Measurements from ENCODE around the gene DGKZ.

DGKZ gene

GRCh38 chr11:46404476-46405017 is 57.3 kb downstream of the DGKZ start:
- no peak for DNase-seq

DNA sequence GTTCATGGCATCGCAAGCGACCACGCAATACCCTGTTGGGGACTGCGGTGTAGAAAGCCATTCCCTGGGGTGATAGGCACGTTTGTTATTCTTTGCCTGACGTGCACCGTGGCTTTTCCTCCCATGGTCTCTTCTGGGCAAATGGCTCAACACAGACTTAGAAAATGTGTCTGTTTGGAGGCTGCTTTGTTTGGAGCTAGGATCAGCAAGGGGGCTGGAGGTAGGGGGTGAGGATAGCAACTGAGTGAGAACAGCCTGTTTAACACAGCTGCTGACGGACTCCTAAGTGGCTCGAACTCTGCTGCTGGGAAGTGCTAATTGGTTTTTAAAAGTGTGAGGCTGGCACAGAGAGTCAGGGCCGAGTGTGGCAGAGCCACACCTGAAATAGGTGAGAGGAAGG is 60.4 kb downstream of the DGKZ start:
- no peak for DNase-seq

DNA sequence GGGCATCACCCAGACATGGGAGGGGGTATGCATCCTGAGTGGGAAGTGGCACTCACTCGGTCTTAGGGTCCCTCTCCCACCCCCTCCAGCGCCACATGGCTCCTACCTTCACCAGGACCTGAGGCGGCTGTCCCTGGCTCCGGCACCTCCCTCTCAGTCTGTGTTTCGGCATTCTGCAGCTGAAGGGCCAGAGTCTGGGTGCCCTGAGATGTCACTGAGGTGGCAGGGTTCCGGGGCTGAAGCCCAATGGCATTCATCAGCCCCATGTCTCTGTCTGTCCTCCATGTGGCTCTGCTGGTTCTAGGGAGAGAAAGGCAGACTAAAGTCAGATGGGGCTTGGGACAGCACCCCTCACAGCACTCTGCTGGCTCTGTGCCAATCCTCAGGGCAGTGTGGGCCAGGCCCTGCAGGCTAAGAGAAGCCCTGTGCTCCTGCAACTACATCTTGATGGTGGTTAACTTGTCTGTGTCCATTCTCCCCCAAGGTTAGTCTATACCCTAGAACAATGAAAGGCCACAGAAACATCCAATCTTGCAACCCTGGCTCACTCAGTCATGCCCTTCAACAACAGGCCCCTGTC is 61.2 kb downstream of the DGKZ start:
- no peak for DNase-seq

DNA sequence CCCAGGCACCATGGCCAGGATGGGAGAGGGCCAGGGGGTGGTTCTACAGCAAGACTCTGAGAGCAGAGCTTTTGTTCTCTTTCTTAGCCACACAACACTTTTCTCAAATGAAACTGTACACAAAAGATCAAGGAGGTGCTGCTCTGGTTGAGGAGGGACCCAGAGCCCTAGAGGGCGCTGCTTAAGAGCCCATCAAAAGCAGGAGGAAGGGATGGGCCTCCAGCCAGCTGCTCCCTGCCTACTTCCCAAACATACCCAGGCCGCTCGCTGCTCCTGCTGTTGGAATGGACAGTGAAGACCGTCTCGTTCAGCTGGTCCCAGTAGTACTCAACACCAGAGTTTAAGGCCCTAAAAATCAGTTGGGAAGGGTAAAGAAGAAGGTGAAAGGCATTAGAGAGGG is 62.8 kb downstream of the DGKZ start:
- peak in 1 of 2 experiments; percentile 50 for DNase-seq

DNA sequence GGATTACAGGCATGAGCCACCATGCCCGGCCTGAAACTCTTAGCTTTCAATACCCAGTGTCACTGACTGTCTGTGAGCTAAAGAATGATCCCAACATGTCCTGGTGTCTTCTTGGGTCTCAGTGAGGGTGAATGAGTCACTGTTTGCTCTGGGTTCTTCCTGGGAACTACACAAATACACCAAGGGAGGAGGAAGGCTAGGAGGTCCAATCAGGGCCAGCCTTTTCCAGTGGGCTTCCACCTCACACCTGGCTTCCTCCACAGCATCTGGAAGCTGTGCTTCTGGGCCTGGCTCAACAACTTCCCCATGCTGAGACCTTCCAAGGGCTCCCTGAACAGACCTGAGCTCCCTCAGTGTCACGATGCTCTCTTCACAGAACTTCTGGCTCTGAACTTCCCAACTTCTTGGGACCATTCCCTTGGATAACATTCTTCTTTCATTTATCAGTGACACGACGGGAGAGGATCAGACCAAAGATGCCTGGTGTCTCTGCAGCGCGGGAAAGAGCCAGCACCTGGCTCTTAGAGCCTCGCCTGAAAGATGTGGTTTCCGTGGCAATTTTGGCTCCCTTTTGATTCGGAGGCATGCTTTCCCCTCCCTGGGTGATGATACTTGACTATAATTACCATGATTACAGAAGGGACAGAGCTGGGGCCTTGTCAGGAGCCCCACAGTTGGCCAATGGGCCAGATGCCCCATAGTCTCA is 66.7 kb downstream of the DGKZ start:
- no peak for DNase-seq

- DNase-seq = peak in 1 of 2 experiments; percentile 34
Observed at GRCh38 chr11:46414466-46414796, 67.2 kb downstream of the DGKZ start.

DNA sequence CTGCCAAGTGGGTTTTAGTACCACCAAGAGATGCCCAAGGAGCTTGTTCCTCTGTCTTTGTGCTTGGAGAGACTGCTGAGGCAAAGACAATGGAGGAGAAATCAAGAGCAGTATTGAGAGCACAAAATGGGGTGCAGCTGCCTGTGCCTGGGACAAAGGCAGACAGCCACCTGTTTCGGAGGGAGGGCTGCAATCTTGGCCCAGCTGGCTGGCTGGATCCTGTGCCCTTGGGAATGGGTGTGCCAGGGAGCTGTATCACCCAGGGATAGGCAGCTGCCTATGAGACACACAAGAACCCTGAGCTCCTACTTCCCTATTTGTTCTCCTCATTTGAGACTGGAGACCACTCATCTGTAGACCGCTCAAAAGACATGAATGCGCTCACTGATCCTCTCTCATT is 67.6 kb downstream of the DGKZ start:
- no peak for DNase-seq

DNA sequence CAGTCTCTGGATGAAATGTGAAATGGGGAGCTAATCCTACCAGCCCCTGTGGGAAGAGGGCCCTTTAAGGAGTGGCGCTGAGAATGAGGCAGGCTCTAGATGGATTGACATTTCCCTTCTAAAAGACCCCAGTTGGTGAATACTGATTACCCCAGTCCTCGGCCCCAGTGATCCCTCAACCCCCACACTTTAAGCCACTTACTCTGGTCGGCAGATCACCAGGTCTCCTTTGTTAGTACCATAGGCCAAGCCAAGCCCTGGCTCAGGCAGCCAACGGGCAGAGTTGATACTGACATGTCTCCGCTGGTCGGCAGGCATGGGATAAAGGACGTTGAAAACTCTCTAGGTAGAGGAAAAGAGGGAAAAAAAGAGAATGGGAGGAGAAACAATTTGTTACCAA is 70.4 kb downstream of the DGKZ start:
- DNase-seq = no peak

DNA sequence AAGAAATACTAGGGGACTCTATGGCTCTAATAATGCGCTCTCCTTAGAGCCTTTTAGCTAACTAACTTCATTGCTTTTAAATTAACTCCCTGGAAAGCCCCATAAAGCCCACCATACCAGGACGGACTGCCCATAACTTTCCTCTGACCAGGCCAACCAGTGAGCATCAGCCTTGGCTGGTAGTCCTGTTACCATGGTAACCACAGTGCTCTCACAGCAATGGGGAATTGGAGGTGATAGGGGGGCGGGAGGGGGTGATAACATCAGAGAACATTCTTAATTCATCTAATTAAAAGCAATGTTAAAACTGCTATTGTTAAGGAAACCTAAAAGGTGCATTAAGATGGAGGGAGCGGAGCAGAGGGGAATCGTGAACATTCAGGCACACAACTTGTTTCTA is 71.5 kb downstream of the DGKZ start:
- DNase-seq = no peak

- no peak for DNase-seq
Observed at GRCh38 chr11:46420513-46420912, 73.2 kb downstream of the DGKZ start.

- peak; percentile 80 to 95 for DNase-seq
Observed at GRCh38 chr11:46421257-46421880, 74.1 kb downstream of the DGKZ start.

- no peak for DNase-seq
Observed at GRCh38 chr11:46422588-46422987, 75.3 kb downstream of the DGKZ start.

GRCh38 chr11:46426233-46426991 is 79.1 kb downstream of the DGKZ start:
- DNase-seq = no peak

- DNase-seq = no peak
Observed at GRCh38 chr11:46427364-46427763, 80.1 kb downstream of the DGKZ start.

- no peak for DNase-seq
Observed at GRCh38 chr11:46429717-46430116, 82.5 kb downstream of the DGKZ start.
